ENCODE measurements around the gene COPG1. TPM values are rescaled to one million over a fixed set of nuclear protein-coding genes. Genes with fewer than 3 reads are reported as not detected.
"Not testable (repeated sequence)": the region's sequence is repeated elsewhere in the genome, so short reads cannot be mapped to it uniquely, and the experiment has no call there.

Gene COPG1
- total and polyA plus RNA-seq, 8 donors: 81.4 to 137 (median 104) TPM

DNA sequence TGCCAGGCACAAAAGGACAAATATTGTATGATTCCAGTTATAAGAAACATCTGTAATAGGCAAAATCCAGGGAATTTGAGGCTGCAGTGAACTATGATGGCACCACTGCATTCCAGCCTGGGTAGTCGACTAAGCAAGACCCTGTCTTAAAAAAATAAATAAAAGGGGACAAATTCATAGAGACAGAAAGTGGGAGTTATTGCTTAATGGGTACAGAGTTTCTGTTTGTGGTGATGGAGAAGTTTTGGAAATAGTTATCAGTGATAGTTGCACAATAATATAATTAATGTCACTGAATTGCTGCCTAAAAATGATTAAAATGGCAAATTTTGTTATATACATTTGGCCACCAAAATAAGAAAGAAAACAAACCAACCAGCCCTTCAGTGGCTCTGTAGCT lies 38.1 kb upstream of the COPG1 start:
- Histone ChIP-seq H3K4me3 (no peak overlapping the region), H3K4me1 (peaks cover 0 to 6% (median 0%) of the 10 kb centered on the region in 3 donors), H3K36me3 (no peaks in the 10 kb centered on the region), H3K27ac (no peak overlapping the region), H3K27me3 (no peaks in the 10 kb centered on the region), H3K9me3 (no peaks in the 10 kb centered on the region)
- ATAC-seq (no peak), FAIRE-seq (no peak), DNase-seq (no peak)
- intact Hi-C loops (cut with DNase I): no loop called here
- WGBS, 2 donors: 74 to 87% methylated on average over 1 of the region's 1 CpG
- TF ChIP-seq, protein P1, sequence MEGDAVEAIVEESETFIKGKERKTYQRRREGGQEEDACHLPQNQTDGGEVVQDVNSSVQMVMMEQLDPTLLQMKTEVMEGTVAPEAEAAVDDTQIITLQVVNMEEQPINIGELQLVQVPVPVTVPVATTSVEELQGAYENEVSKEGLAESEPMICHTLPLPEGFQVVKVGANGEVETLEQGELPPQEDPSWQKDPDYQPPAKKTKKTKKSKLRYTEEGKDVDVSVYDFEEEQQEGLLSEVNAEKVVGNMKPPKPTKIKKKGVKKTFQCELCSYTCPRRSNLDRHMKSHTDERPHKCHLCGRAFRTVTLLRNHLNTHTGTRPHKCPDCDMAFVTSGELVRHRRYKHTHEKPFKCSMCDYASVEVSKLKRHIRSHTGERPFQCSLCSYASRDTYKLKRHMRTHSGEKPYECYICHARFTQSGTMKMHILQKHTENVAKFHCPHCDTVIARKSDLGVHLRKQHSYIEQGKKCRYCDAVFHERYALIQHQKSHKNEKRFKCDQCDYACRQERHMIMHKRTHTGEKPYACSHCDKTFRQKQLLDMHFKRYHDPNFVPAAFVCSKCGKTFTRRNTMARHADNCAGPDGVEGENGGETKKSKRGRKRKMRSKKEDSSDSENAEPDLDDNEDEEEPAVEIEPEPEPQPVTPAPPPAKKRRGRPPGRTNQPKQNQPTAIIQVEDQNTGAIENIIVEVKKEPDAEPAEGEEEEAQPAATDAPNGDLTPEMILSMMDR (IDR thresholded peaks at IDR 0.05): no peak

GRCh38 chr3:129211772-129212171 lies 37.6 kb upstream of the COPG1 start:
- TF ChIP-seq, protein P1 (IDR thresholded peaks at IDR 0.05): no peak
- FAIRE-seq (no peak), DNase-seq (peak; percentile 47 to 81 (median 74)), ATAC-seq (peak; percentile 98 to 99 (median 99))
- no peak overlapping the region for H3K4me3 ChIP-seq
- WGBS, 2 donors: 10 to 13% methylated on average over 6 of the region's 6 CpGs
- no peaks in the 10 kb centered on the region for H3K9me3 ChIP-seq
- H3K36me3 ChIP-seq: no peaks in the 10 kb centered on the region
- intact Hi-C loops (cut with DNase I): no loop called here
- peak overlapping the region in 1 of 4 donors; percentile 33 for H3K27ac ChIP-seq
- no peaks in the 10 kb centered on the region for H3K27me3 ChIP-seq
- H3K4me1 ChIP-seq: peaks cover 0 to 6% (median 0%) of the 10 kb centered on the region in 3 donors

DNA sequence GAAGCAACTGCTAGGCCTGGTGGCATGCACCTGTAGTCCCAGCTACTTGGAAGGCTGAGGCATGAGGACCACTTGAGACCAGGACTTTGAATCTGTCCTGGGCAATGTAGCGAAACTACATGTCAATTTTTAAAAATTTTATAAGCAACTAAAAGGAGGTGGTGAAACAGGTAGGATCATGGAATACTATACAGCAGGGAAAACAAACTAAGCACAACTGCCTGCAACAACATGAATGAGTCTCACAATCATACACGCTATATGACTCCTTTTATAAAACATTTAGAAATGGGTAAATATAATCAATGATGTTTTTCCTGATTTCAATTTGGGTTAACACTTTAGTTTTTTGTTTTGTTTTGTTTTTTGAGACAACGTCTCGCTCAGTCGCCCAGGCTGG lies 36.2 kb upstream of the COPG1 start:
- intact Hi-C loops (cut with DNase I): no loop called here
- no peak overlapping the region for H3K4me3 ChIP-seq
- FAIRE-seq (no peak), ATAC-seq (no peak), DNase-seq (no peak)
- 95 to 96% methylated on average over 5 of the region's 5 CpGs for WGBS, 2 donors
- H3K27me3 ChIP-seq: no peaks in the 10 kb centered on the region
- H3K9me3 ChIP-seq: no peaks in the 10 kb centered on the region
- H3K36me3 ChIP-seq: no peaks in the 10 kb centered on the region
- H3K27ac ChIP-seq: no peak overlapping the region
- H3K4me1 ChIP-seq: peaks cover 0 to 6% (median 0%) of the 10 kb centered on the region in 3 donors
- TF ChIP-seq, protein P1 (IDR thresholded peaks at IDR 0.05): no peak

GRCh38 chr3:129218742-129219141 lies 30.7 kb upstream of the COPG1 start:
- Histone ChIP-seq H3K4me1 (no peaks in the 10 kb centered on the region), H3K36me3 (no peaks in the 10 kb centered on the region), H3K9me3 (no peaks in the 10 kb centered on the region), H3K27me3 (no peaks in the 10 kb centered on the region), H3K4me3 (no peak overlapping the region), H3K27ac (no peak overlapping the region)
- DNase-seq: no peak
- intact Hi-C loops (cut with DNase I): no loop called here
- FAIRE-seq: no peak
- ATAC-seq: no peak
- TF ChIP-seq, protein P1 (IDR thresholded peaks at IDR 0.05): no peak
- 80 to 83% methylated on average over 2 of the region's 2 CpGs for WGBS, 2 donors

- 69 to 77% methylated on average over 1 of the region's 1 CpG for WGBS, 2 donors
- intact Hi-C loops (cut with DNase I); H3K36me3 ChIP-seq; H3K9me3 ChIP-seq; H3K27me3 ChIP-seq; FAIRE-seq; DNase-seq; H3K4me3 ChIP-seq: not testable (repeated sequence)
- Histone ChIP-seq H3K4me1 (peaks cover 0 to 10% (median 10%) of the 10 kb centered on the region in 3 donors), H3K27ac (peak overlapping the region in 3 of 4 donors; percentile 48 to 79 (median 76))
- ATAC-seq: peak in 1 of 4 donors; percentile 15
Observed at GRCh38 chr3:129224387-129224786, 25.0 kb upstream of the COPG1 start.
